Nephron progenitor cell (in vitro differentiated cells): ENCODE measurements around the gene RNF144A.

Experiments used
- DNase-seq: peaks from one replicate; pipeline ENCODE4 v3.0.0; 2021
- H3K27ac Mint-ChIP-seq: 2 replicates; pipeline ENCODE4 v1.8.0; 2021; ENCODE audit warnings: mild to moderate bottlenecking, moderate library complexity, mixed read lengths
- H3K27me3 Mint-ChIP-seq: 2 replicates; pipeline ENCODE4 v1.8.0; 2021; ENCODE audit warnings: mild to moderate bottlenecking, low read depth, mixed read lengths; ENCODE audit not compliant: poor library complexity
- H3K36me3 Mint-ChIP-seq: 2 replicates; pipeline ENCODE4 v1.8.0; 2021; ENCODE audit warnings: low read depth, mixed read lengths
- H3K4me1 Mint-ChIP-seq: 2 replicates; pipeline ENCODE4 v1.8.0; 2021; ENCODE audit warnings: mixed read lengths
- H3K4me3 Mint-ChIP-seq: 2 replicates; pipeline ENCODE4 v1.8.0; 2021; ENCODE audit warnings: mild to moderate bottlenecking, moderate library complexity, mixed read lengths
- H3K9me3 Mint-ChIP-seq: 2 replicates; pipeline ENCODE4 v1.8.0; 2021; ENCODE audit warnings: mild to moderate bottlenecking, moderate library complexity, mixed read lengths
- TF ChIP-seq, protein P1 (sequence below): fragments of 200-600 bp; sonication (generic); IDR thresholded peaks from 2 replicates; pipeline ENCODE4 v1.5.0; 2021; ENCODE audit warnings: antibody characterized with exemption

The RNF144A gene

DNA sequence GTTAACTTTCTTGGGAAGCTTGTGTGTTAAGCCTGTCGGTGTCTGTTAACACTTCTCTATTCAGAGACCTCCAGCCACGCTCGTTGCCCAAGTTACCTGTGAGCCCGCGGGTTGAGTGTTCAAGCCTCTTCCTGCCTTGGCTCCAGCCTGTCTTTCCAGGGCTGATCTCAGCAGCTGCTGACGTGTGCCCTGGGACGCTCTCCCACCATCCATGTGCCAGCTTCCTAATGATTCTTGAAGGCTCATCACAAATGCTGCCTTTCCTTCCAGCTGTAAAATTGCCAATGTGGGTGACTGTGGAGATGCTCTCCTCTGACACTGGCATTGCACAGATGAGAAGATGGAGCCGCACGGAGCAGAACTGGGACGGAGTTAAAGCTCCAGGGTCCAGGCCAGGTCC is 6.1 kb downstream of the RNF144A start:
- Mint-ChIP-seq H3K9me3 (no peaks in the 10 kb centered on the region), H3K27me3 (peaks cover 4% of the 10 kb centered on the region), H3K36me3 (peaks cover 18% of the 10 kb centered on the region), H3K27ac (no peak overlapping the region), H3K4me1 (peaks cover 72% of the 10 kb centered on the region), H3K4me3 (no peak overlapping the region)
- TF ChIP-seq, protein P1, sequence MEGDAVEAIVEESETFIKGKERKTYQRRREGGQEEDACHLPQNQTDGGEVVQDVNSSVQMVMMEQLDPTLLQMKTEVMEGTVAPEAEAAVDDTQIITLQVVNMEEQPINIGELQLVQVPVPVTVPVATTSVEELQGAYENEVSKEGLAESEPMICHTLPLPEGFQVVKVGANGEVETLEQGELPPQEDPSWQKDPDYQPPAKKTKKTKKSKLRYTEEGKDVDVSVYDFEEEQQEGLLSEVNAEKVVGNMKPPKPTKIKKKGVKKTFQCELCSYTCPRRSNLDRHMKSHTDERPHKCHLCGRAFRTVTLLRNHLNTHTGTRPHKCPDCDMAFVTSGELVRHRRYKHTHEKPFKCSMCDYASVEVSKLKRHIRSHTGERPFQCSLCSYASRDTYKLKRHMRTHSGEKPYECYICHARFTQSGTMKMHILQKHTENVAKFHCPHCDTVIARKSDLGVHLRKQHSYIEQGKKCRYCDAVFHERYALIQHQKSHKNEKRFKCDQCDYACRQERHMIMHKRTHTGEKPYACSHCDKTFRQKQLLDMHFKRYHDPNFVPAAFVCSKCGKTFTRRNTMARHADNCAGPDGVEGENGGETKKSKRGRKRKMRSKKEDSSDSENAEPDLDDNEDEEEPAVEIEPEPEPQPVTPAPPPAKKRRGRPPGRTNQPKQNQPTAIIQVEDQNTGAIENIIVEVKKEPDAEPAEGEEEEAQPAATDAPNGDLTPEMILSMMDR = no peak
- DNase-seq = no peak

DNA sequence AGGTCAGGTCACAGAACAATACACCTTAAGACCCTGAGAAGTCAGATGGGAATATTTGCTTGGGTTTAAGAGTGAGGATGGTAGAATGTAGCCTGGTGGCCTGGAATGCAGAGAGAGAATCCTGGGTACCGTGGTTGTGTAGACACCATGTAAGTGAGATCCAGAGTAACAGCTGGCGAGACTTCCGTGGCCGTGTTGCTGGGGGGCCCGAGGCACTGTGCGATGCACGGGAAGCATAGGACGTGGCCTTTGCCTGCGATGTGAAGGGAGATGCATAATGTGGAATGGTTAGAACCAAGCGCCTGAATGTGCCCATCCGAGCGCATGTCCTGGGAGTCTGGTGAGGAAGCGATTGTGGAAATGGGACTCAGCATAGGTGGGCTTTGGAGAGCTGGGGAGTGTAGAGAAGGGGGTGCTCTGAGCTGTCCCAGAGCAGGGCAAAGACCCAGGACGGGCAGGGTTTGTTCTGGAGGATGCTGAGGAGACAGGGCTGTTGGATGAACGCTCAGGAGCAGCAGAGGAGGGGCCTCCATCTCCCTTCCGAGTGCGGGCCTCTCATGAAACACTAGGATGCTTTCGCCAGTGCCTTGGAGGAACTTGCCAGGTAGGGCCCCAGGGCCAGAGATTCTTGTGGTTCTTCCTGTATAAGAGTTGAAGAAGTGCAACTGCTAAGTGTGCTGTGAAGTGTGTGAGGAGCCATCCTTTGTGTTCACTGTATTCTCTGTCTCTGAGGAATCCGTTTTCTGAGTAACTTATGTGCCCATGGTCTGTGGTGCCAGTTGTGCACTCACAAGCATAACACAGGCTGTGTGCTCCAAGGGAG is 7.1 kb downstream of the RNF144A start:
- Mint-ChIP-seq H3K9me3 (no peaks in the 10 kb centered on the region), H3K36me3 (peaks cover 17% of the 10 kb centered on the region), H3K4me1 (peaks cover 64% of the 10 kb centered on the region), H3K27me3 (peaks cover 4% of the 10 kb centered on the region), H3K4me3 (no peak overlapping the region), H3K27ac (peak overlapping the region; percentile 16)
- TF ChIP-seq, protein P1 = no peak
- DNase-seq = no peak

DNA sequence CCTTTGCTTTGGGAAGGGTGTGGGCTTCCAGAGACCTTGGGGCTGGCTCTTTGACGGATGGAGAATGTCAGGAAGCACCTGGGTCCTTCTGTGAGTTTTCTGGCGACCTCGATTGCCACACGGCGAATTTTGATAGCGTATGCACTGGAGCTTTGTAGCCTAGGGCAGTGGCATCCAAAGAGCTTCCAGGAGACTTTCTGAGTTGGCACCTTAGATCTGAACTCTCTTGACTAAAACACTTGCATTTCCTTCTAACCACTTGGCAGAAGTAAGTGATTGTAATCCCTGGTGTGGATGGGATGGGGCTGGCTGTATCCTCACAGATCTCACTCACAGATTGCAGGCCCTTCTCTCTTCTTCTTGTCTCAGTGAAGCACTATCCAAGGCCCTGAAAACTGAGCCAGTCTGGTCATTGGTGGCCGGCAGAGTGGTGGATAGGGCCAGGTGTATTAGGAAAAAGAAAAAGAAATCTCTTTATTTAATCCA is 7.8 kb downstream of the RNF144A start:
- Mint-ChIP-seq H3K27ac (peak overlapping the region; percentile 63), H3K4me1 (peaks cover 59% of the 10 kb centered on the region), H3K27me3 (peaks cover 4% of the 10 kb centered on the region), H3K4me3 (no peak overlapping the region), H3K36me3 (peaks cover 19% of the 10 kb centered on the region), H3K9me3 (no peaks in the 10 kb centered on the region)
- no peak for DNase-seq
- TF ChIP-seq, protein P1 = no peak

DNA sequence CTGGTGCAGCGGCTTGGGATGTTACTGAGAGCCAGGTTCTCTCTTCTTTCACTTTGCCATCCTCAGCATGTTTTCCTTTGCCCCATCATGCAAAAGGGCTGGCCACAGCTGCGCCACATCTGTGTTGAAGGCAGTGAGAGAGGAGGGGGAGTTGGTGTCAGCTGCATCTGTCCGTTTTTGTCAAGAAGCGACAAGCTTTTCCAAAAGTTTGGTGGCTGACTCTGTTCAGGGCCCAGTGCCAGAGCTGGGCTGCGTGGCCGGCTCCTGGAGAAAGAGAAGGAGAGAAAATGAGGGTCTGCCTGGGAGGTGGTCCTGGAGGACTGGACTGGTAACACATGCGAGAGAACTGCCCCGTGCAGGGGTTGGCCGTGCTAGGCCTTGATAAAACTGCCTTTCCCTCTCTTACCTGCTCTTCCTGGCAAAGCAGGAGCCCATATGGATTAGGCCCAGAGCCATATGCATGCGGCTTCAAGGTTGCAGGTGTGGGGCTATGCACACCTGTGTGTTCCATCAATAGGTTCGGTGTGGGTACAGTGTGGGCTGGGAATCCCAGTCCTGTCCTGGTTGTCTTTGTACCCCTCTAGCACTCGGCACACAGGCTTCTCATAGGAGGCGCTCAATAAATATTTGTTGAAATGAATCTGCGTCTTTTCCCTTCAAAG is 9.0 kb downstream of the RNF144A start:
- H3K4me1 Mint-ChIP-seq = peaks cover 47% of the 10 kb centered on the region

DNA sequence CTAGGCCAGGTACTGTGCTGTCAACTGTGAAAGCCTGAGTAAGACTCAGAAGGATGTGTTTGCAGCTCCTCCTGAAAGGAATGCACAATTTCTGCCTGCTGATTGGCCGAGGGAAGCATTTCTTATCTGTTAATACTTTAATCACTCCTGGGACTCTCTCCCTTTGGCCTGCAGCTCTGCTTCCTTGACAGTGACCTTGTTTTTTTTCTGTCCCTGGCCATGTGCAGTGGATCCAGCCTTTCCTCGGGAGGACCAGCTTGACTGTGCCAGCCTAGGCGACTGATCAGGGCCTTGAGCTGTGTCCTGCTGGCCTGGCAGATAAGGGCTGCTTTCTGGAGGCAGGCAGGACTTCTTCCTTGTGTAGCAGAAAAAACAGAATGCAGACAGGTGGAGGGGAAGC is 10.0 kb downstream of the RNF144A start:
- no peak overlapping the region for H3K4me3 Mint-ChIP-seq
- TF ChIP-seq, protein P1 = no peak

More for the DNA sequence above, 9.0 kb downstream of the RNF144A start:
- TF ChIP-seq, protein P1 = no peak
- Mint-ChIP-seq H3K27ac (no peak overlapping the region), H3K9me3 (no peaks in the 10 kb centered on the region), H3K36me3 (peaks cover 19% of the 10 kb centered on the region), H3K27me3 (no peaks in the 10 kb centered on the region), H3K4me3 (no peak overlapping the region)
- no peak for DNase-seq

More for the DNA sequence above, 10.0 kb downstream of the RNF144A start:
- H3K36me3 Mint-ChIP-seq = peaks cover 23% of the 10 kb centered on the region
- no peak overlapping the region for H3K27ac Mint-ChIP-seq
- DNase-seq = no peak
- H3K4me1 Mint-ChIP-seq = peaks cover 37% of the 10 kb centered on the region
- peaks cover 7% of the 10 kb centered on the region for H3K9me3 Mint-ChIP-seq
- H3K27me3 Mint-ChIP-seq = no peaks in the 10 kb centered on the region
